DOHH2 (cell line): Measurements from ENCODE around the gene LYPD5.

ENCODE experiments used
- EZH2phosphoT487 ChIP-seq: fragments of 200-600 bp; sonication (generic); IDR thresholded peaks from 2 replicates; pipeline ENCODE4 v1.6.1; 2017; ENCODE audit warnings: borderline replicate concordance, mild to moderate bottlenecking, antibody characterized with exemption, low read length, moderate library complexity, mixed read lengths
- TF ChIP-seq, protein P1 (sequence below): fragments of 200-600 bp; sonication (generic); IDR thresholded peaks from one replicate; pipeline ENCODE4 v1.5.1; 2014; ENCODE audit warnings: antibody characterized with exemption, mild to moderate bottlenecking, low read depth, low read length; ENCODE audit not compliant: poor library complexity, severe bottlenecking

- no peak for TF ChIP-seq EZH2phosphoT487
- TF ChIP-seq, protein P1, sequence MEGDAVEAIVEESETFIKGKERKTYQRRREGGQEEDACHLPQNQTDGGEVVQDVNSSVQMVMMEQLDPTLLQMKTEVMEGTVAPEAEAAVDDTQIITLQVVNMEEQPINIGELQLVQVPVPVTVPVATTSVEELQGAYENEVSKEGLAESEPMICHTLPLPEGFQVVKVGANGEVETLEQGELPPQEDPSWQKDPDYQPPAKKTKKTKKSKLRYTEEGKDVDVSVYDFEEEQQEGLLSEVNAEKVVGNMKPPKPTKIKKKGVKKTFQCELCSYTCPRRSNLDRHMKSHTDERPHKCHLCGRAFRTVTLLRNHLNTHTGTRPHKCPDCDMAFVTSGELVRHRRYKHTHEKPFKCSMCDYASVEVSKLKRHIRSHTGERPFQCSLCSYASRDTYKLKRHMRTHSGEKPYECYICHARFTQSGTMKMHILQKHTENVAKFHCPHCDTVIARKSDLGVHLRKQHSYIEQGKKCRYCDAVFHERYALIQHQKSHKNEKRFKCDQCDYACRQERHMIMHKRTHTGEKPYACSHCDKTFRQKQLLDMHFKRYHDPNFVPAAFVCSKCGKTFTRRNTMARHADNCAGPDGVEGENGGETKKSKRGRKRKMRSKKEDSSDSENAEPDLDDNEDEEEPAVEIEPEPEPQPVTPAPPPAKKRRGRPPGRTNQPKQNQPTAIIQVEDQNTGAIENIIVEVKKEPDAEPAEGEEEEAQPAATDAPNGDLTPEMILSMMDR: no peak
Observed at GRCh38 chr19:43760941-43761340, 41.3 kb downstream of the LYPD5 start.
